Neural cell (in vitro differentiated cells): ENCODE data around the gene ADAP1. TPM values are rescaled to one million over a fixed set of nuclear protein-coding genes. Genes with fewer than 3 reads are reported as not detected.
A peak's percentile ranks its signal among the peaks of the same experiment; 100 is the strongest.
"Not testable (repeated sequence)": the region's sequence is repeated elsewhere in the genome, so short reads cannot be mapped to it uniquely, and the experiment has no call there.

ENCODE experiments used
- H2AFZ ChIP-seq: fragments of 200-600, 300-800 bp; sonication (generic), shearing (Covaris generic); 2 replicates; pipeline ENCODE4 v1.6.0; 2014; ENCODE audit warnings: low read depth, mild to moderate bottlenecking, antibody characterized with exemption, low read length, moderate library complexity
- H3F3A ChIP-seq: fragments of 200-600 bp; shearing (Covaris generic); 2 replicates; pipeline ENCODE4 v1.6.1; 2016; ENCODE audit warnings: mild to moderate bottlenecking, moderate library complexity, mixed read lengths, antibody characterized with exemption, low read length; ENCODE audit not compliant: insufficient read depth, poor library complexity, severe bottlenecking
- H3K27ac ChIP-seq: fragments of 200-600, 300-800 bp; sonication (generic), shearing (Covaris generic); 2 replicates; pipeline ENCODE4 v1.5.1; 2014; ENCODE audit warnings: mild to moderate bottlenecking, low read length, moderate library complexity
- H3K27me3 ChIP-seq: fragments of 300-800, 200-600 bp; sonication (generic), shearing (Covaris generic); 2 replicates; pipeline ENCODE4 v1.6.0; 2014; ENCODE audit warnings: mild to moderate bottlenecking, low read depth, low read length, moderate library complexity; ENCODE audit not compliant: insufficient read depth
- H3K36me3 ChIP-seq: fragments of 300-800, 200-600 bp; sonication (generic), shearing (Covaris generic); 2 replicates; pipeline ENCODE4 v1.5.1; 2014; ENCODE audit warnings: mild to moderate bottlenecking, antibody characterized with exemption, low read length, moderate library complexity; ENCODE audit not compliant: insufficient read depth
- H3K4me2 ChIP-seq: fragments of 300-800, 200-600 bp; sonication (generic), shearing (Covaris generic); 2 replicates; pipeline ENCODE4 v1.6.0; 2014; ENCODE audit warnings: mild to moderate bottlenecking, low read length
- H3K4me3 ChIP-seq: fragments of 300-800, 200-600 bp; sonication (generic), shearing (Covaris generic); 2 replicates; pipeline ENCODE4 v1.5.1; 2014; ENCODE audit warnings: mild to moderate bottlenecking, low read length, moderate library complexity
- H3K79me2 ChIP-seq: fragments of 200-600 bp; shearing (Covaris generic); replicated peaks from 2 replicates; pipeline ENCODE4 v1.6.0; 2014; ENCODE audit warnings: mild to moderate bottlenecking, low read length, moderate library complexity; ENCODE audit not compliant: insufficient read depth
- H3K9ac ChIP-seq: fragments of 300-800, 200-600 bp; sonication (generic), shearing (Covaris generic); 2 replicates; pipeline ENCODE4 v1.6.1; 2016; ENCODE audit warnings: mild to moderate bottlenecking, low read length, mixed read lengths
- H3K9me2 ChIP-seq: fragments of 200-600 bp; shearing (Covaris generic); 2 replicates; pipeline ENCODE4 v1.6.1; 2016; ENCODE audit warnings: mild to moderate bottlenecking, low read length, mixed read lengths; ENCODE audit not compliant: insufficient read depth
- H3K9me3 ChIP-seq: fragments of 200-600, 300-800 bp; sonication (generic), shearing (Covaris generic); 2 replicates; pipeline ENCODE4 v1.6.1; 2016; ENCODE audit warnings: mild to moderate bottlenecking, mixed run types, low read length, moderate library complexity, mixed read lengths
- H4K20me1 ChIP-seq: fragments of 200-600 bp; shearing (Covaris generic); 2 replicates; pipeline ENCODE4 v1.6.1; 2016; ENCODE audit warnings: mild to moderate bottlenecking, mixed run types; ENCODE audit not compliant: insufficient read depth
- CTCF ChIP-seq: fragments of 450-650 bp; IDR thresholded peaks from 2 replicates; pipeline ENCODE4 v1.5.1; 2014; ENCODE audit warnings: antibody characterized with exemption, mild to moderate bottlenecking, moderate library complexity; ENCODE audit not compliant: poor library complexity, severe bottlenecking
- EP300 ChIP-seq: fragments of 450-650 bp; conservative IDR thresholded peaks from 2 replicates; pipeline ENCODE4 v1.6.1; 2014; ENCODE audit warnings: antibody characterized with exemption, mild to moderate bottlenecking, moderate library complexity; ENCODE audit not compliant: poor library complexity, severe bottlenecking
- EZH2 ChIP-seq: fragments of 200-600, 300-800 bp; shearing (Covaris generic), sonication (generic); IDR thresholded peaks from 2 replicates; pipeline ENCODE4 v1.6.1; 2014; ENCODE audit warnings: antibody characterized with exemption, low read length, borderline replicate concordance, mild to moderate bottlenecking; ENCODE audit not compliant: insufficient read depth, poor library complexity, severe bottlenecking
- MXI1 ChIP-seq: fragments of 450-650 bp; conservative IDR thresholded peaks from 2 replicates; pipeline ENCODE4 v1.6.1; 2014; ENCODE audit warnings: antibody characterized with exemption, mild to moderate bottlenecking; ENCODE audit not compliant: poor library complexity, severe bottlenecking
- POLR2AphosphoS5 ChIP-seq: IDR thresholded peaks from 2 replicates; pipeline ENCODE4 v1.6.1; 2012
- RAD21 ChIP-seq: fragments of 450-650 bp; conservative IDR thresholded peaks from 2 replicates; pipeline ENCODE4 v1.6.1; 2014; ENCODE audit warnings: antibody characterized with exemption, mild to moderate bottlenecking, moderate library complexity
- REST ChIP-seq: IDR thresholded peaks from 2 replicates; pipeline ENCODE4 v1.6.1; 2012; ENCODE audit warnings: borderline replicate concordance
- SMC3 ChIP-seq: fragments of 450-650 bp; conservative IDR thresholded peaks from 2 replicates; pipeline ENCODE4 v1.6.1; 2014; ENCODE audit warnings: antibody characterized with exemption, mild to moderate bottlenecking, moderate library complexity; ENCODE audit not compliant: poor library complexity
- TAF1 ChIP-seq: IDR thresholded peaks from 2 replicates; pipeline ENCODE4 v1.6.1; 2012; ENCODE audit warnings: low read depth
- polyA plus RNA-seq: library from polyadenylated mRNA; depleted of rRNA; stranded (reverse); fragments of >200 nt; gene quantifications from 2 replicates; pipeline ENCODE4 v1.2.3, GENCODE V29; 2014

Gene ADAP1
- polyA plus RNA-seq, 1 donor from 2014 or later = 76.8 TPM

GRCh38 chr7:909358-910329 lies 44.8 kb downstream of the ADAP1 start:
- no peak overlapping the region for H3K9ac ChIP-seq
- H3K36me3 ChIP-seq = no peaks in the 10 kb centered on the region
- H3K4me2 ChIP-seq = no peak overlapping the region
- no peak overlapping the region for H3K27ac ChIP-seq
- H3K9me3 ChIP-seq = no peaks in the 10 kb centered on the region
- H3K79me2 ChIP-seq = no peaks in the 10 kb centered on the region
- H3F3A ChIP-seq = no peaks in the 10 kb centered on the region
- H3K27me3 ChIP-seq = peaks cover 7% of the 10 kb centered on the region
- H3K9me2 ChIP-seq = no peaks in the 10 kb centered on the region
- peak overlapping the region; percentile 27 for H3K4me3 ChIP-seq
- TF ChIP-seq MXI1 (no peak), EP300 (no peak), RAD21 (no peak), CTCF (no peak), POLR2AphosphoS5 (no peak), EZH2 (no peak), REST (no peak), TAF1 (no peak), SMC3 (no peak)
- H4K20me1 ChIP-seq = no peaks in the 10 kb centered on the region
- no peak overlapping the region for H2AFZ ChIP-seq

GRCh38 chr7:908591-909357 lies 45.7 kb downstream of the ADAP1 start:
- H3K9ac ChIP-seq, H2AFZ ChIP-seq, H3K9me3 ChIP-seq, H3K79me2 ChIP-seq, H3K36me3 ChIP-seq, H3F3A ChIP-seq, H4K20me1 ChIP-seq, H3K27ac ChIP-seq, H3K9me2 ChIP-seq, H3K4me2 ChIP-seq: not testable (repeated sequence)
- Histone ChIP-seq H3K4me3 (peak overlapping the region; percentile 21), H3K27me3 (peaks cover 10% of the 10 kb centered on the region)
- peak; percentile 67 for TF ChIP-seq CTCF
- TF ChIP-seq RAD21 = peak; percentile 63
- TF ChIP-seq SMC3 = peak; percentile 67
